ENCODE results near the gene AQP12B.

Gene AQP12B

GRCh38 chr2:240717681-240718581, 35.2 kb upstream of the AQP12B start:
- ATAC-seq, result no peak
- TF ChIP-seq CREB5 (CRISPR knock-in tag; IDR thresholded peaks at IDR 0.05; ENCODE audit: low read depth) (no peak), ISL1 (CRISPR knock-in tag; IDR thresholded peaks at IDR 0.05) (no peak), SNAI2 (CRISPR knock-in tag; IDR thresholded peaks at IDR 0.05) (no peak), OSR1 (CRISPR knock-in tag; IDR thresholded peaks at IDR 0.05) (no peak), ZNF565 (CRISPR knock-in tag; conservative IDR thresholded peaks at IDR 0.05; ENCODE audit: low read depth) (no peak), CSDC2 (CRISPR knock-in tag; IDR thresholded peaks at IDR 0.05) (no peak), TOX (CRISPR knock-in tag; IDR thresholded peaks at IDR 0.05; ENCODE audit: borderline replicate concordance) (no peak), CSRNP3 (CRISPR knock-in tag; IDR thresholded peaks at IDR 0.05) (no peak), BACH2 (CRISPR knock-in tag; IDR thresholded peaks at IDR 0.05; ENCODE audit: borderline replicate concordance) (no peak), RARB (CRISPR knock-in tag; IDR thresholded peaks at IDR 0.05) (no peak), ESRRG (CRISPR knock-in tag; IDR thresholded peaks at IDR 0.05) (no peak), ZNF8 (CRISPR knock-in tag; IDR thresholded peaks at IDR 0.05) (no peak), ZC3H10 (CRISPR knock-in tag; IDR thresholded peaks at IDR 0.05) (no peak), ARNTL (CRISPR knock-in tag; IDR thresholded peaks at IDR 0.05; ENCODE audit: borderline replicate concordance, low read depth) (no peak), ZFP3 (CRISPR knock-in tag; IDR thresholded peaks at IDR 0.05) (no peak), TSHZ2 (CRISPR knock-in tag; IDR thresholded peaks at IDR 0.05) (no peak)

- TF ChIP-seq TOX (CRISPR knock-in tag; IDR thresholded peaks at IDR 0.05; ENCODE audit: borderline replicate concordance) (no peak), TSHZ2 (CRISPR knock-in tag; IDR thresholded peaks at IDR 0.05) (no peak), ZNF70 (CRISPR knock-in tag; IDR thresholded peaks at IDR 0.05) (no peak), POU6F1 (CRISPR knock-in tag; IDR thresholded peaks at IDR 0.05; ENCODE audit: borderline replicate concordance, low read depth) (no peak)
- ATAC-seq, result no peak
Measured at GRCh38 chr2:240717181-240717641, 34.5 kb upstream of the AQP12B start.

All from SK-N-SH treated with all-trans-retinoic acid at 6 μM for 48 hours (cell line).